GM12892 (cell line): Measurements from ENCODE around the gene DAB1.
"Not testable (repeated sequence)": the region's sequence is repeated elsewhere in the genome, so short reads cannot be mapped to it uniquely, and the experiment has no call there.

Experiments
- DNase-seq: peaks from one replicate; pipeline ENCODE4 v3.0.0; 2011; ENCODE audit not compliant: insufficient read length
- FAIRE-seq: peaks from 2 replicates; lab custom pipeline; 2011; peaks lifted over from hg19 to GRCh38; lab: Jason Lieb, UNC
- POLR2A ChIP-seq: IDR thresholded peaks from 2 replicates; pipeline ENCODE4 v1.6.1; 2011; ENCODE audit warnings: low read depth, low read length, control low read depth
- POLR2AphosphoS5 ChIP-seq: IDR thresholded peaks from 2 replicates; pipeline ENCODE4 v1.6.1; 2011; ENCODE audit warnings: low read depth, low read length, control low read depth
- TAF1 ChIP-seq: IDR thresholded peaks from 2 replicates; pipeline ENCODE4 v1.6.1; 2011; ENCODE audit warnings: low read depth, mild to moderate bottlenecking, control low read depth, low read length, borderline replicate concordance

DAB1 gene

DNA sequence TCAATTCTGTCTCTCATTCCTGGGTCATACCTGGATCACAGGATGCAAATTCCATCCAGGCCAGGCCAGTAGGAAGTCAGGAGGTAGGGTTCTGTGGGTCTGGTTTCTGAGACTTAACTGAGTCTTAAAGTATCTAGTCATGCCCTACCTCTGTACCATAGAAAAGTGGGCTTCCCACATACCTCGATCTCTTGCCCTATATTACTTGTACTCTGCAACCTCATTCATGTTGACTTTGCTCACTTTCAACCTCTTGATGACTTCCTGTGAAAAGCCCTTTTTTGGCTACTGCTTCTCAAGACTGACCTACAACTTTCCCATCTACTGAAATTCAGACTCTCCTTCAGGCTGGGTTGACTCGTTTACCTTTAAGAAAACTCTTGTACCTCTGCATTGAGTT is 329.1 kb downstream of the DAB1 start:
- no peak for FAIRE-seq
- no peak for TF ChIP-seq TAF1
- no peak for TF ChIP-seq POLR2AphosphoS5
- TF ChIP-seq POLR2A, result no peak
- no peak for DNase-seq

DNA sequence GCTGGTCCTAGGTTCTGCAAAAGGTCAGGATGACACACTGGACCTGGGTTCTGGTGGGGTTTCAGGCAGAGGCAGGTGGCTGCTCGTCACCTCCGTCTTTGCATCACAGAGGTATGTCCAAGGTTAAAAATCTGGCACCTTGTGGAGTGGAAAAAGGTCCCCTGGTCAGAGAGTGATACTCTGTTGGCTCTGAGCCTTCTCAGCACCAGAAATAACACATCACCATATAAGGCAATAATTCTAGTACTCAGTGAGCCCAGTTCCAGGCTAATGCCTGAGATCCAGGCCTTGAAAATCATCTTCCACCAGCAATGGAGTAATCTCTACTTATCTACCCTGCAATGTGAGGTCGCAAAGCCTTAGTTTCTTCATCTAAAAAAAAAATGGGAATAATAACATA is 330.7 kb downstream of the DAB1 start:
- no peak for DNase-seq
- FAIRE-seq, result no peak
- TF ChIP-seq TAF1 (no peak), POLR2A (no peak)

DNA sequence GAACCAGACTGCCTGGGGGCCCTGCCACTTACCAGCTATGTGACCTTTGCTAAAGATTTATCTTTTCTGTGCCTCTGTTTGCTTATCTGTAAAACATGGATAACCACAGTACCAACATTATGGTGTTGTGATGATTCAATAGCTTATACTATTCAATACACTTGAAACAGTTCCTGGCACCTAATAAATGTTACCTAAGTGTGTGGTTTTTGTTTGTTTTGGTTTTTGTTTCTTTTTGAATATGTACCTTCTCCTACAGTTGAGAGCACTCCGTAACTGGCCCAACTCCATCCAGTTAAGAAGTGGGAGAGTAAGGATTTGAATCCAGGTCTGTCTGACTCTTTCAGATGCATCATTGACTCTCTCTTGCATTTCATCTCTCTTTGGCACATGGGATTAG is 332.2 kb downstream of the DAB1 start:
- FAIRE-seq (no peak), DNase-seq (no peak)
- TF ChIP-seq POLR2AphosphoS5 (no peak), TAF1 (no peak), POLR2A (no peak)

DNA sequence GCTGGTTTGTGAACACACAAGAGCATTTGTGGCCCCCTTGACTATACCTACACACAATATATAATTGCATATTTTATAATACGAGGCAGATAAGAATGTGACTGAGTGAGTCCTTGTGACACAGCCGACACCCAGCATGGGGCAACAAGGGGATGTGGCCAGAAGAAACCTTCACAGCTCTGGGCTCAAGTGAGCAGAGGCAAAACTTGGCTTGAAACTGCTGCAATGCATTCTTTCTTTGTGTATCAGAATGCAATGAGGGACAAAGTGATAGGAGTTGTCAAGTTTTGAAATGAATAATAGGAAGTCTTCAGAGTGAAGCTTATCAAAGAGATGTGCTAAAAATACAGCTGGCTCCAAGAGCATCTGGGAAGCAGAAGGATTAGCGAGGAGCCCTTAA is 334.0 kb downstream of the DAB1 start:
- FAIRE-seq (no peak), DNase-seq (no peak)
- TF ChIP-seq POLR2AphosphoS5, result no peak
- no peak for TF ChIP-seq TAF1
- TF ChIP-seq POLR2A, result no peak

DNA sequence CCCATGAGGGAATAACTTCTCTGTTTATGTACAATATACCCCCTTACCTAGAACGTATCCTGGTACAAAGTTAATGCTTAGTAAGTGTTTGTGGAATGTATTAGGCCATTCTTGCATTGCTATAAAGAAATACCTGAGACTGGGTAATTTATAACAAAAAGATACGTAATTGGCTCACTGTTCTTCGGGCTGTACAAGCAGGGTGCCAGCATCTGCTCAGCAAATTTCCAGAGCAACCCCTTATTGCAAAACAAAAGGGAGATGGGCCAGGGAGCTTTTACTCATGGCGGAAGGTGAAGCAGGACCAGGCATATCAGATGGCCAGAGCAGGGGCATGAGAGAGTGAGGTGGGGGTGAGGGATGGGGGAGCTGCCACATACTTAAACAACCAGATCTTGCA is 334.6 kb downstream of the DAB1 start:
- TF ChIP-seq POLR2A (no peak), POLR2AphosphoS5 (no peak), TAF1 (no peak)
- no peak for DNase-seq
- FAIRE-seq, result no peak

DNA sequence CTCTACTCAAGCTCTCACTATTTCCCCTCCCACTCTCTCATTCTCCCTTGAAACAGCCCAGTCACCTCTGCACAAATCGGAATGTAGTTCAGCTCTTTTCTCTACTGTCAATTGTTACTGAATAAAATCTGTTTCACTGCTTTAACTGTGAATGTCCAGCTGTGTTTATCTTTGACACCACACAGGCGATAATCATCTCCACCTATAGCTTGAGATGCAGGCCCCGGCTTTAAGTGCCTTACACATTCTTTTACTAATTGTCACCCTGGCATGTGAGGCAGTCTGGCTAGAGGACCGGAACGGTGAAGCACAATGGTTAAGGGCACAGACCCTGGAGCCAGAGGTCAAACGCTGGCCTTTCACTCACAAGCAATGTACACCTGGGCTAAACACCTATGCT is 335.2 kb downstream of the DAB1 start:
- DNase-seq (no peak), FAIRE-seq (no peak)
- TF ChIP-seq POLR2AphosphoS5, result no peak
- TF ChIP-seq POLR2A, result no peak
- no peak for TF ChIP-seq TAF1

DNA sequence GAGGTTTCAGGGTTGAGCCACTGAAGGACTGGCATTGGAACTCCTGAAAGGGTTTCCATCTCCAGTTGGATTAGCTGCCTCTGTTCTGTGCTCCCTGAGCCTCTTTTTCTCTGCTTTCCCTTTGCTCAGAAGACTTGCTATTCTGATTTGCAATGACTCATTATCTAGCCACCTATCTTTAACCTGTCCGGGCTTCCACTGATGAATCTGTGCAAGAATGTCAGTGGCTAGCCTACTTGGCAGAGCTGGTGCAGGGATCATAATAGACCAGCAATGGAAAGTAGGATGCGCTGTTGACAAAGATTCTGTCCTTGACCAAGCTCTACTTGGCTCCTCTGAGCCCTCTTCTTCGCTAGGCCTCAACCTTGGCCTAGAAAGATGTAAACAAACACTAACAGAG is 336.2 kb downstream of the DAB1 start:
- not testable (repeated sequence) for DNase-seq, FAIRE-seq

DNA sequence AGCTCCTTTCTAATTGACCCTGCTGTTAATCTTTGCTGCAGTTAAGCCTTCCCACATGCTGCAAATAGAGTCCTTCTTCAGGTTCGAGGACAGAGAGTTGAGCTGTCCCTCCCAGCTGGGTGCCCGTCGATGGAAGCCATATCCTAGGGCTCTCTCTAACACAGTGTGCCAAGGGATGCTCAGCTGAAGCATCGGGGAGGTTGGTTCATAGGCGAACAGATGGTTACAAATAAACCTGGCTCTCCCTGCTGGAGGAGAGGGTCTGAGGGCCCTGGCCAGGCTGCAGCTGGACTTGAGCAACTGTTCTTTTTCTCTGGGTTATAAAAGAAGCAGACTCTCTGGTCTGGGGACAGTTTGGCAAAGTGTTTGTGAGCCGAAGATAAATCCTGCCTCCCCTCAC is 337.7 kb downstream of the DAB1 start:
- DNase-seq (no peak), FAIRE-seq (no peak)
- TF ChIP-seq POLR2A, result no peak
- no peak for TF ChIP-seq TAF1
- no peak for TF ChIP-seq POLR2AphosphoS5

DNA sequence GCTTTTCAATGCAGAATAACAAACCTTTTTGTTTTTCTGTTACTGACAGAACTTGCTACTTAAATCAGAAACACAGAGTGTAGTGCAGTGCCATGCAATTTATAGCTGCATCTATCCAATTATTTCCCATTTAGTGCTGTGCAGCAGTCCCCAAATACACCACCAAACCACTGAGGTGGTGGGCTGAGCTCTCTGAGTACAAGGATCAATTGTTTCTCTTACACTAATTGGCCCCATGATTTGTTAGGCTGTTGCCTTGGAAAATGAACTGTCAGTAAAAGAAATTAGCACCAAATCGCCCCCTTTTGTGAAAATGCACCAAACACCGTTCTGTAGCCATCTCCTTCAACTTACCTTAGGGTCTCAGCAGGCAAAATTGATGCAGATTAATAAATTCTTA is 339.2 kb downstream of the DAB1 start:
- TF ChIP-seq TAF1, result no peak
- TF ChIP-seq POLR2AphosphoS5, result no peak
- no peak for TF ChIP-seq POLR2A
- FAIRE-seq (no peak), DNase-seq (no peak)

DNA sequence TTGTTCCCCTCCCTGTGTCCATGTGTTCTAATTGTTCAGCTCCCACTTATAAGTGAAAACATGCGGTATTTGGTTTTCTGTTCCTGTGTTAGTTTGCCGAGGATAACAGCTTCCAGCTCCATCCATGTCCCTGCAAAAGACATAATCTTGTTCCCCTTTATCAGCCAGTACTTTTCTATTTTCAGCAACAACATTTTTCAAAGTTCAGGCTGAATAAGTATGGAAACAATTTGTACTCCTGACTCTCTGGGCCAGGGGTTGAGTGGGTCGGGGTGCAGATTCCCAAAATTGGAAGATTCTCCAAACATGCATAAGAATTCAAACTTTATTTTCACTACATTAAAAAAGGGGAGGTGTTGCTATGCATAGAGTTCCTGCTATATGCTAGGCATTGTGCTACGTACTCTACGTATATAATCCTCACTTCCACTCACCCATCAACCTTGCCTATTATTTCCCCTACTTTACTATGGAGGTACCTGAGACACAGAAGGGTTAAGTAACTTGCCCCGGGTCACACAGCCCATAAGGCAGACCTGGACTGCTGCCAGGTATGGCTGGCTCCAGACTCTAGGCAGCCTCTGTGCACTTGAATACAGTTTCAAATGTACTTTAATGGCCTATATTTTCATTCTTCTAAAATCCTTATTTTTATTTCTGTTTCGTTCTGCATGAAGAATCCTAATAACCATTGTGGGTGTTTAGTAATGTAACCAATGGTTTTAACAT is 341.0 kb downstream of the DAB1 start:
- no peak for TF ChIP-seq TAF1
- TF ChIP-seq POLR2A, result no peak
- TF ChIP-seq POLR2AphosphoS5, result no peak
- DNase-seq (no peak), FAIRE-seq (no peak)

DNA sequence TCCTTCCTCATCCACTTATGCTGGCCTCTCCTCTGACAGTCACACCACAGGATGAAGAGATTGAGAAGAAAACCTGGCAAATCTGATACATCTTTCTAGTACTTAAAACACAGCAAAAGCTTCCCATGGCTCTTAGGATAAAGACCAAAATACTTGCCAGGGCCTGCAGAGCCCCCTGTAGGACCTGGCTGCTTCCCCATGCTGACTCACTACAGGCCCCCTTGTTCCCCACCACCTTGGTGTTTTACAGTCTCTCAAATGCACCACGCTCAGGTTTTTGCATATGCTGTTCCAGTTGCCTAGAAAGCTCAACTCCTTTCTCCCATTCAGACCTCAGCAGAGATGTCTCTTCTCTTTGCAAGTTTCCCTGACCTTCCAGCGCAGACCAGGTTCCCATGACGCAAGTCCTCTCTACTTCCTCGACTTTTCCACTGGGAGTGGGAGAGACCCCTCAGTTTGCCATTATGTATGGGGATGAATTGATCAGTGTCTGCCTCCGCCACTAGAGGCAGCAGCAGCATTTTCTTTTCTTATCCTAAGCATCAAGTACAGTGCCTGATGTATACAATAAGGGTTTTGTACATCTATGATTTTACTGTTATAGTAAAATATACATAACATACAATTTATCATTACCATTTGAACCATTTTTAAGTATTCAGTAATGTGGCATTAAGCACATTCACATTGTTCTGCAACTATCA is 344.3 kb downstream of the DAB1 start:
- TF ChIP-seq TAF1, result no peak
- TF ChIP-seq POLR2AphosphoS5, result no peak
- TF ChIP-seq POLR2A, result no peak
- no peak for DNase-seq
- no peak for FAIRE-seq

DNA sequence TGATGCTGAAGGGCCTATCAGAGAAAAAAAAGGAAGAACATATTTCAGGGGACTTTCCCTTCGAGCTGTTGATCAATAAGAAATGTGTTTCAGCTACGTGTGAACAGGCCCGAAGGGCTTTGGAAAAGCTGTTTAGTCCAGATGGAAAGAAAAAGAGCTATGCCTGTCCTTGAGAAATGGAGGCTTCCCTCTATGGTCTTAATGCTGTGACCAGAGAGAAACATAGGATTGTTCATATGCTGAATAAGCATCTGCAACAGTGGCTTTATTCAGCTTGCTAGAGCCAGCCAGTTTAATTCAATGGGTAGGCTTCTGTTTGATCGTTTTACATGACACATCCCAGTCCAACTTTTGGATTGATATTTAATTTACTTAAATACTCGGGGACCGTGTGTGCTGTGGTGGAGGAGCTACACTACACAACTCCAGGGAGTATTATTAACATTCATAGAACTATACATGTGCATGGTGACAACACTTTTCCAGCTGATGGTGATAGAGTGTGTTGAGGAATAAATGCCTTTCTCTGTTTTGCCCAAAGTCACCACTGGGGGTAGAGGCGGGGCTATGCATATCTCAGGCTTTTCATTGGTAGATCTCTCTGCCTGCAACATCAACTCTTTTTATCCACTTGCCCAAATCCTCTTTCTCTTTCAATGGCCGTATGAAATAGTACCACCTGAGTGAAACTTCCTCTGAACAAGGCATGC is 351.3 kb downstream of the DAB1 start:
- no peak for FAIRE-seq
- no peak for DNase-seq
- TF ChIP-seq POLR2A, result no peak
- TF ChIP-seq POLR2AphosphoS5, result no peak
- no peak for TF ChIP-seq TAF1
